Fibroblast of lung (primary cell): ENCODE data around the gene ZSCAN2. TPM values are rescaled to one million over a fixed set of nuclear protein-coding genes. Genes with fewer than 3 reads are reported as not detected.
A peak's percentile ranks its signal among the peaks of the same experiment; 100 is the strongest.

Experiments
- DNase-seq, 2 donors: peaks; one replicate each; pipeline versions ENCODE4 v3.0.0 to v3.0.0-alpha.2; 2010; ENCODE audit warnings: low read depth in 2 of 2
- H2AFZ ChIP-seq: 2 replicates; pipeline ENCODE4 v1.5.1; 2012; ENCODE audit warnings: low read length, control low read depth, inconsistent platforms
- H3K27ac ChIP-seq: 2 replicates; pipeline ENCODE4 v1.5.1; 2011; ENCODE audit warnings: low read length, control low read depth; ENCODE audit not compliant: insufficient read depth
- H3K27me3 ChIP-seq: 2 replicates; pipeline ENCODE4 v1.5.1; 2011; ENCODE audit warnings: mild to moderate bottlenecking, low read length; ENCODE audit not compliant: control insufficient read depth, insufficient read depth
- H3K36me3 ChIP-seq: 2 replicates; pipeline ENCODE4 v1.5.1; 2011; ENCODE audit warnings: low read length; ENCODE audit not compliant: control insufficient read depth, insufficient read depth
- H3K4me1 ChIP-seq: 2 replicates; pipeline ENCODE4 v1.5.1; 2011; ENCODE audit warnings: low read length; ENCODE audit not compliant: control insufficient read depth, insufficient read depth; ENCODE audit errors: extremely low read depth
- H3K4me2 ChIP-seq: 2 replicates; pipeline ENCODE4 v1.5.1; 2011; ENCODE audit warnings: low read length, control low read depth; ENCODE audit not compliant: insufficient read depth; ENCODE audit errors: extremely low read depth
- H3K4me3 ChIP-seq, 4 experiments: fragments of 200-600 bp in 1 of 4; sonication (generic) in 1 of 4; replicated peaks in 1 of 4; 2 replicates each; pipeline ENCODE4 v1.5.1; 2011 to 2016; ENCODE audit warnings: low read length in 4 of 4, low read depth in 3 of 4, mild to moderate bottlenecking in 3 of 4, control low read depth in 2 of 4, inconsistent platforms in 1 of 4, mixed read lengths in 1 of 4; ENCODE audit not compliant: insufficient read depth in 1 of 4; ENCODE audit errors: control extremely low read depth in 1 of 4
- H3K79me2 ChIP-seq: 2 replicates; pipeline ENCODE4 v1.5.1; 2012; ENCODE audit warnings: mild to moderate bottlenecking, low read length, inconsistent platforms; ENCODE audit not compliant: control insufficient read depth, insufficient read depth
- H3K9ac ChIP-seq: 2 replicates; pipeline ENCODE4 v1.5.1; 2011; ENCODE audit warnings: mild to moderate bottlenecking, low read length, control low read depth; ENCODE audit not compliant: insufficient read depth
- H3K9me3 ChIP-seq: 2 replicates; pipeline ENCODE4 v1.5.1; 2012; ENCODE audit warnings: low read depth, low read length; ENCODE audit not compliant: control insufficient read depth, insufficient read depth
- H4K20me1 ChIP-seq: 2 replicates; pipeline ENCODE4 v1.5.1; 2011; ENCODE audit warnings: low read length; ENCODE audit not compliant: control insufficient read depth, insufficient read depth; ENCODE audit errors: extremely low read depth
- EZH2 ChIP-seq: IDR thresholded peaks from 2 replicates; pipeline ENCODE4 v1.5.1; 2012; ENCODE audit warnings: low read length, control low read depth, mild to moderate bottlenecking; ENCODE audit errors: missing control alignments
- polyA plus RNA-seq, 2 donors: library from polyadenylated mRNA; depleted of rRNA in 1 of 2; stranded (reverse) in 1 of 2; unstranded in 1 of 2; fragments of >200 nt; gene quantifications; 2 replicates each; pipeline ENCODE4 v1.2.1, GENCODE V29; 2011 to 2012; ENCODE audit warnings: missing spikeins in 1 of 2
- total RNA-seq: library from RNA; depleted of rRNA; stranded (reverse); fragments of >200 nt; gene quantifications from 2 replicates; pipeline ENCODE4 v1.2.1, GENCODE V29; 2014
- TF ChIP-seq, protein P1 (sequence below), 2 donors: IDR thresholded peaks in 1 of 2; conservative IDR thresholded peaks in 1 of 2; 1 replicate in 1 of 2; 2 replicates in 1 of 2; pipeline ENCODE4 v1.5.1; 2011 to 2012; ENCODE audit warnings: low read length in 2 of 2, control low read depth in 1 of 2, inconsistent platforms in 1 of 2, low read depth in 1 of 2, mild to moderate bottlenecking in 1 of 2

The ZSCAN2 gene
- total and polyA plus RNA-seq, 2 donors (not counting 1 experiment from before 2014, with no cell fraction given): 6.4 to 9.2 TPM

GRCh38 chr15:84648539-84648938 is 47.7 kb downstream of the ZSCAN2 start:
- Histone ChIP-seq H3K79me2 (peaks cover 13% of the 10 kb centered on the region), H3K9me3 (no peaks in the 10 kb centered on the region), H3K4me3 (no peak overlapping the region), H3K9ac (no peak overlapping the region), H3K36me3 (peaks cover 35% of the 10 kb centered on the region), H4K20me1 (no peaks in the 10 kb centered on the region), H3K27ac (no peak overlapping the region), H3K4me2 (no peak overlapping the region), H3K4me1 (peaks cover 9% of the 10 kb centered on the region), H3K27me3 (no peaks in the 10 kb centered on the region), H2AFZ (no peak overlapping the region)
- no peak for DNase-seq
- no peak for TF ChIP-seq EZH2
- TF ChIP-seq, protein P1, sequence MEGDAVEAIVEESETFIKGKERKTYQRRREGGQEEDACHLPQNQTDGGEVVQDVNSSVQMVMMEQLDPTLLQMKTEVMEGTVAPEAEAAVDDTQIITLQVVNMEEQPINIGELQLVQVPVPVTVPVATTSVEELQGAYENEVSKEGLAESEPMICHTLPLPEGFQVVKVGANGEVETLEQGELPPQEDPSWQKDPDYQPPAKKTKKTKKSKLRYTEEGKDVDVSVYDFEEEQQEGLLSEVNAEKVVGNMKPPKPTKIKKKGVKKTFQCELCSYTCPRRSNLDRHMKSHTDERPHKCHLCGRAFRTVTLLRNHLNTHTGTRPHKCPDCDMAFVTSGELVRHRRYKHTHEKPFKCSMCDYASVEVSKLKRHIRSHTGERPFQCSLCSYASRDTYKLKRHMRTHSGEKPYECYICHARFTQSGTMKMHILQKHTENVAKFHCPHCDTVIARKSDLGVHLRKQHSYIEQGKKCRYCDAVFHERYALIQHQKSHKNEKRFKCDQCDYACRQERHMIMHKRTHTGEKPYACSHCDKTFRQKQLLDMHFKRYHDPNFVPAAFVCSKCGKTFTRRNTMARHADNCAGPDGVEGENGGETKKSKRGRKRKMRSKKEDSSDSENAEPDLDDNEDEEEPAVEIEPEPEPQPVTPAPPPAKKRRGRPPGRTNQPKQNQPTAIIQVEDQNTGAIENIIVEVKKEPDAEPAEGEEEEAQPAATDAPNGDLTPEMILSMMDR (conservative IDR thresholded peaks at IDR 0.05 in 1 of 2, IDR thresholded peaks at IDR 0.05 in 1 of 2; ENCODE audit: low read depth in 1 of 2, low read length in 2 of 2): no peak

DNA sequence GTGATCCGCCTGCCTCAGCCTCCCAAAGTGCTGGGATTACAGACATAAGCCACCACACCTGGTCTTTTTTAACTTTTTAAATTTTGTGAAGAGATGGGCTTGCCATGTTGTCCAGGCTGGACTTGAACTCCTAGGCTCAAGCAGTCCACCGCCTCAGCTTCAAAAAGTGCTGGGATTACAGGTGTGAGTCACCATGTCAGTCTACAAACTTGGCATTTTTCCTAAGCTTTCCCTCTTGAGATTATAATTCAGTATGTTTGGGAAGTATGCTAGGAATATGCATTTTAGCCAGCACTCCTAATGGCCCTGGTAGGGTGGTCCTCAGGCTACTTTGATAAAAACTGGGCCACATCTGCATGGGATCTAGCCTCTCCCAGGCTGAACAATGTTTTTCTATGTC is 48.9 kb downstream of the ZSCAN2 start:
- Histone ChIP-seq H3K4me1 (peaks cover 9% of the 10 kb centered on the region), H3K36me3 (peaks cover 30% of the 10 kb centered on the region), H3K4me2 (no peak overlapping the region), H4K20me1 (no peaks in the 10 kb centered on the region), H2AFZ (no peak overlapping the region), H3K9ac (no peak overlapping the region), H3K9me3 (no peaks in the 10 kb centered on the region), H3K79me2 (peaks cover 16% of the 10 kb centered on the region), H3K27me3 (no peaks in the 10 kb centered on the region), H3K4me3 (no peak overlapping the region), H3K27ac (no peak overlapping the region)
- DNase-seq: no peak
- TF ChIP-seq, protein P1 (conservative IDR thresholded peaks at IDR 0.05 in 1 of 2, IDR thresholded peaks at IDR 0.05 in 1 of 2; ENCODE audit: low read depth in 1 of 2, low read length in 2 of 2): no peak
- no peak for TF ChIP-seq EZH2

GRCh38 chr15:84653584-84653909 is 52.7 kb downstream of the ZSCAN2 start:
- Histone ChIP-seq H3K4me3 (peak overlapping the region; percentile 59 to 99 (median 86)), H3K27ac (peak overlapping the region; percentile 93), H3K27me3 (no peaks in the 10 kb centered on the region), H3K4me1 (peaks cover 11% of the 10 kb centered on the region), H3K9ac (peak overlapping the region; percentile 83), H2AFZ (peak overlapping the region; percentile 23), H3K4me2 (peak overlapping the region; percentile 95), H4K20me1 (no peaks in the 10 kb centered on the region), H3K9me3 (no peaks in the 10 kb centered on the region), H3K79me2 (peaks cover 16% of the 10 kb centered on the region), H3K36me3 (peaks cover 13% of the 10 kb centered on the region)
- no peak for DNase-seq
- TF ChIP-seq, protein P1 (conservative IDR thresholded peaks at IDR 0.05 in 1 of 2, IDR thresholded peaks at IDR 0.05 in 1 of 2; ENCODE audit: low read depth in 1 of 2, low read length in 2 of 2): no peak
- no peak for TF ChIP-seq EZH2
